GM19463 (cell line): ENCODE data around the gene RSPO4.
"Not testable (repeated sequence)": the region's sequence is repeated elsewhere in the genome, so short reads cannot be mapped to it uniquely, and the experiment has no call there.

Experiments used
- ATAC-seq: cut with Tn5 transposase; IDR thresholded peaks from one replicate; pipeline ENCODE4 v1.9.1; 2021; ENCODE audit warnings: mild to moderate bottlenecking, moderate library complexity; ENCODE audit not compliant: unreplicated experiment

Gene RSPO4

GRCh38 chr20:1005452-1006027 is 3.4 kb upstream of the RSPO4 start:
- ATAC-seq, result no peak

- no peak for ATAC-seq
Measured at GRCh38 chr20:1003920-1004697, 2.0 kb upstream of the RSPO4 start.

- ATAC-seq, result no peak
Measured at GRCh38 chr20:1002682-1003561, 811 bp upstream of the RSPO4 start.

DNA sequence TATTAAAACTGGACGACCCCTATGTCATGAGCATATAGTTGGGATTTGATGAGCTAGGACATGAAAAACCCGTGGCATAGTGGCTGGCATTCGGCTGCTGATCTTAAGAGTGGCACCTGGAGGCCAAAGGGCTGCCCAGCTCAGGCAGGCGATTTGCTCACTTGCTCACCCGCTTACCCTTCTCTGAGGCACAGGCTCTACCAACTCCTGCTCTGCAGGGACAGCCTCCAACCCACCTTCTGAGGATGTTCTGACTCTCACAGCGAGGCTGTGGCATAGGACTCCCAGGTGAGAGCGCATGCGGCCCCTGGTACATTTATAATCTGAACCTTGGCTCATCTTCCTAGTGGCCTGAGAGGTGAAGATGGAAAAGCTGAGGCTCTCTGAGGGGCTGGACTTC is 995 bp downstream of the RSPO4 start:
- ATAC-seq, result no peak

DNA sequence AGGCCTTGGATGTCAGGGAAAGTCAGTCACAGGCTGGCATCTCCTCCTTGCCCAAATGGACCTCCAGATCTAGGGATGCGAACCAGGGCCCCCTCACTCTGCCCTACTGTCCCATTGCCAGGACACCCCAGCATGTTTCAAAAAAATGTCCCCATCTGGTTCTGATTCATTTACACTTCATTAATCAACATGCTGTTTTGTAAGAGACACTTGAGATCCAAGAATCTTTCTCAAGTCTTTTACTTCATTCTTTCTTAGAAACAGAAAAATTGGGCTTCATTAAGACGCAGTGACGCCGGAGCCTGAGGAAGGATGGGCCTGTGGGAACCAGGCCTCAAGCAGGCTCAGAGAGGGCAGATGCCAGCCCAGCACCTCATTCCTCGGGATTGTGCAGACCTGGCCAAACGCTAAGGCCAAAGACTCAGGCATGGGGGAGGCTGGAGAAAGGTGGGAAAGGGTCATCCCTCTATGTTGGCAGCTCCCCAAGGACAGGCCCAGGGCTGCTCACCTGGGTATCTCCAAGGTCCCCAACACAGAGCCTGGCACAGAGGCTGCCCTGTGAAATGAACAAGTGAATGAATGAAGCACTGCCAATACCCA is 3.8 kb downstream of the RSPO4 start:
- no peak for ATAC-seq

DNA sequence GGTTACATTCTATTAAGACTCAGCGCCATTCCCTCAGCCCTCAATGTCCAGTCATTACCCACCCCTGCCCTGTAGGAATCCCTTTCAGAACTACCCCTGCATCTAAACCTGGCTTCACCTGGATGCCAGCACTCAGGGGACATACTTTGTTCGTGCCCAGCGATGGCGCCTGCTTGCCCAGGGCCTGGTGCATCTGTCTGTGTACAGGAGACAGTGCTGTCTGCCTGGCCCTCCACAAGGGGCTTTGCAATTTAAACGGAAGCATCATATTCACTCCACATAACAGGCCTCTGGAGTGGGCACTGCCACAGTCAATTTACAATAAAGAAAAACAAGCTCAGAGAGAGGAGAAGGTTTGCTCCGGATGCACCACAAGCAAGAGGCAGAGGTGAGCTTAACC is 4.6 kb downstream of the RSPO4 start:
- ATAC-seq, result no peak

DNA sequence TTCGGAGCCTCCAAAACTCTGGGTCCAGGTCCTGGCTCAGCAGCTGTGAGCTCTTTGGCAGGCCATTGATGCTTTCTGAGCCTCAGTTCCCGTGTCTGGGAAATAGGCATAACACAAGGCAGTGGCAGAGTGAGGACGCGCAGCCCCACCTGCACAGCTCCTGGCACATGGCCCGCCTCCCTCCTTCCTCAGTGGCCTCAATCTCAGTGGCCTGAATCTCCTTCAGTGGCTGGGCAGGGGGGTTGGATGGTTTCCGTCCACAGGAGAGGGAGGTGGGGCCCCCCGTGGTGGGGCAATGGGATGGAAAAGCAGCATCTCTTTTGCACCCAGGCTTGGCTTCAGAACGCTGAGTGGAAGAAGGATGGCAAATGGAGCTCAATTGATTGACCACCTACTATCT is 5.1 kb downstream of the RSPO4 start:
- ATAC-seq, result no peak

GRCh38 chr20:995170-995569 is 6.9 kb downstream of the RSPO4 start:
- ATAC-seq, result no peak

DNA sequence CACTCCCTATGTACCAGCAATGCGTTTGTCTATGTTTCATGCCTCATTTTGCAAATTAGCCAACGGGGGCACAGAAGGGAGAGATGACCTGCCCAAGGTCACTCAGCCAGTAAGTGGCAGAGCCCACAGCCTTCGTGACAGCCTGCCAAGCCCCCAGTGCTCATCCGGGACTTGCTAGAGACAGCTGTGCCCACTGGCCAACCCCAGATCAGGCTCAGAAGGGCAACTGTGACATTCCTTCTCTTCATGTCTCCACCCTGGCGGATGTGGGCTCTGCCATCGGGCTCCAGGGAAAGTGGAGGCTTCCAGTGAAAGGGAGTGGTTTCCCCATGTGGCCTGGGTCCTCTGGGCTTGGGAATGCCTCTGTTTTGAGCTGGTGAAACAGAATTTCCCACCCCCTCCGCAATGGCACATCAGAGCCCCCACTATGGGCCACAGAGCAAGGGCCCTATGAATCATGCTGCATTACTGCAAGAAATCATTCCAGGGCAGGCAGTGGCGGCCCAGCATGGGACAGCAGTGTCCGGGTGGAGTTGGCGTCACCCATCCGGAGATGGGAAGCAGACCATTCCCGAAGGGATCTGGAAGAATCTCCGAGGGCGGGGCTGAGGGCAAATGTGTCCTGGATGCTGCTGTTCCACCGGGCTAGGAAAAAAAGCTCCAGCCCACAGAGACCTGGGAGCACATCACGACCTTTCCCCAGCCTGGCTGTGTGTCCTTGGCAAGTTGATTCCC is 9.1 kb downstream of the RSPO4 start:
- no peak for ATAC-seq

GRCh38 chr20:991850-992249 is 10.3 kb downstream of the RSPO4 start:
- ATAC-seq, result no peak

DNA sequence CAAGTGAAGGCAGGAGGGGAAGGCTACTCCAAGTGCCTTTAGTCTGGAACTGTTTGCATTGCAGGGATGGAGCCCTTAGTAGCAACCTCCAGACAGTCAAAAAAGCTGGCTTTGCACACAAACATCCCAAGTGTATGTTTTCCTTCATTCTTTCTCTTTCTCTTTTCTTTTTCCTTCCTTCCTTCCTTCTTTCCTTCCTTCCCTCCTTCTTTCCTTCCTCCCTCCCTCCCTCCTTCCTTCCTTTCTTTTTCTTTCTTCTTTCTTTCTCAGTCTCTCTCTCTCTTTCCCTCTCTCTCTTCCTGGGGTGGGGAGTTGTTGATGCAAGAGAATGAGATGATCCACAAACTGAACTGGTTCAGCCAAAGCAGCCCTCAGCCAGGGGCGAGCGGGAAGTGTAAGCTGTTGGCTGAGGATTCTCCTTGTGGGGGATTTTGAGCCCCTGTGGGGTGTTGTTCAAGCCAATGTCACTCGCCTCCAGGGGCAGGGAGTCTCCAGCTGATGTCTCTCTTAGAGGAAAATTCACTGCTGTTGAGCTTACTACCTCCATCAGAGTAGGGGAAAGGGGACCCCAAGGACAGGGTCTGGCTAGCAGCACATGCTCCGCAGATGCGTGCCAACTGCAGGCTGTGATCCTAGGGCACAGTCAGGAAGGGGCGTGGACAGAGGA is 11.7 kb downstream of the RSPO4 start:
- ATAC-seq, result no peak

- ATAC-seq, result no peak
Measured at GRCh38 chr20:988272-988671, 13.8 kb downstream of the RSPO4 start.

DNA sequence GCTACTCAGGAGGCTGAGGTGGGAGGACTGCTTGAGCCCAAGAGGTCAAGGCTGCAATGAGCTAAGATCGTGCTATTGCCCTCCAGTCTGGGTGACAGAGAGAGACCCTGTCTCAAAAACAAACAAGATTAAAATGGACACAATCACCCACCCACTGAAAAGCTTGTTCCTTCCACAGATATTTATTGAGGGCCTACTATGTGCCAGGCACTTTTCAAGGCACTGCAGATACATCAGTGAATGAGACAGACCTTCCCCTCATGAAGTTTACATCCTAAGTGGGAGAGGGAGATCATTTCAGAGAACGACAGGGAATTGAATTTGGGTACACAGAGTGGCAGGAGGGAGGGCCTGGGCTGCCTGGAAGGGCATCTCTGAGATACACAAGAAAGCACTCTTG is 14.4 kb downstream of the RSPO4 start:
- ATAC-seq, result no peak

- no peak for ATAC-seq
Measured at GRCh38 chr20:986733-987355, 15.3 kb downstream of the RSPO4 start.

DNA sequence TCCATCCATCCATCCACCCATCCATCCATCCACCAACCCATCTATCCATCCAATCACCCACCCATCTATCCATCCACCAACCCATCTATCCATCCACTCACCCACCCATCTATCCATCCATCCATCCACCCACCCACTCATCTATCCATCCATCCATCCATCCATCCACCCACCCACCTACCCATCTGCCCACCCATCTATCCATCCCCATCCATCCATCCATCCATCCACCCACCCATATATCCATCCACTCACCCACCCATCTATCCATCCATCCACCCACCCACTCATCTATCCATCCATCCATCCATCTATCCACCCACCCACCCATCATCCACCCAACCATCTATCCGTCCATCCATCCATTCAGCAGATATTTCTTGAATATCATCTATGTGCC is 17.1 kb downstream of the RSPO4 start:
- ATAC-seq, result not testable (repeated sequence)

- ATAC-seq, result no peak
Measured at GRCh38 chr20:982754-983153, 19.4 kb downstream of the RSPO4 start.

GRCh38 chr20:977021-977420 is 25.1 kb downstream of the RSPO4 start:
- no peak for ATAC-seq

DNA sequence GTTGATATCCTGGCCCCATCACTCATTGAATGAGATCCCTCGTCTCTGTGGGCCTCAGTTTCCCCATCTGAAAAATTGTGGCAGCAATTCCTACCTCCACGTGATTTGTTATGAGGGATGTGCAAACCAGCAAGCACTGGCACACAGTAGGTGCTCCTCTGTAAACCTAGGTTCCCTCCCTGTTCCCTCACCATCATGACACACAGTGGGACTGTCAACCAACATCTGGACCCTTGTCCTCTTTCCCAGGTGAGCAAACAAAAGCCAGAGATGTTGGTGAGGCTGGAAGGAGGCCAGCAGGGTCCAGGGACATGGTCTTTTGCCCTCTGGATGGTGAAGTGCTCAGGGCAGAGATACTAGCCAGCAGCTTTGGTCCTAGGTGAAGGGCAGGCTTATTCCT is 26.1 kb downstream of the RSPO4 start:
- no peak for ATAC-seq

GRCh38 chr20:973785-974194 is 28.3 kb downstream of the RSPO4 start:
- no peak for ATAC-seq

DNA sequence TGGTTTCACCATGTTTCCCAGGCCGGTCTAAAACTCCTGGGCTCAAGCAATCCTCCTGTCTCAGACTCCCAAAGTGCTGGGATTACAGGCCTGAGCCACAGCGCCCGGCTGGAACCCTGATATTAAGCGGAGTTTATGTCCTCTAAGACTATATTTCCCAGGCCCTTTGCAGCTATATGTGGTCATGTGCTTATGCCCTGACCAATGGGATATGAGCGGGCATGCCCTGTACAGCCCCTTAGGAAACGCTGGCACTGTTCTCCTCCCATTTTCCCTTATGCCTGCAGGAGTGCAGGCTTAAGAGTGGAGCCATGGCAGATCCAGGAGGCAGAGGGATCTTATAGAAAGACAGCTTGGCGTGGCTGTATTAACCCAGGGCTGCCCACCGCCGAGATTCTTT is 29.9 kb downstream of the RSPO4 start:
- no peak for ATAC-seq
